Uterus (tissue), 2 donors: ENCODE measurements around the gene ULK4.

Experiments
- CTCF ChIP-seq, 4 experiments: fragments of 200-600 bp in 2 of 4; fragments of 450-650 bp in 2 of 4; sonication (generic) in 2 of 4; IDR thresholded peaks; one replicate each; pipeline ENCODE4 v1.5.1; 2016 to 2019; ENCODE audit warnings: antibody characterized with exemption in 4 of 4, mild to moderate bottlenecking in 2 of 4, moderate library complexity in 1 of 4
- POLR2A ChIP-seq, 2 donors: fragments of 450-650 bp; IDR thresholded peaks; one replicate each; pipeline ENCODE4 v1.6.1; 2016; ENCODE audit warnings: antibody characterized with exemption in 2 of 2, mild to moderate bottlenecking in 1 of 2, moderate library complexity in 1 of 2

- TF ChIP-seq CTCF (IDR thresholded peaks at IDR 0.05) (no peak), POLR2A (IDR thresholded peaks at IDR 0.05) (no peak)
Measured at GRCh38 chr3:41746215-41746614, 215.7 kb downstream of the ULK4 start.
